GM12892 (cell line): Measurements from ENCODE around the gene RPGR.

ENCODE experiments used
- POLR2A ChIP-seq: IDR thresholded peaks from 2 replicates; pipeline ENCODE4 v1.6.1; 2011; ENCODE audit warnings: low read depth, low read length, control low read depth
- POLR2AphosphoS5 ChIP-seq: IDR thresholded peaks from 2 replicates; pipeline ENCODE4 v1.6.1; 2011; ENCODE audit warnings: low read depth, low read length, control low read depth
- TAF1 ChIP-seq: IDR thresholded peaks from 2 replicates; pipeline ENCODE4 v1.6.1; 2011; ENCODE audit warnings: low read depth, mild to moderate bottlenecking, control low read depth, low read length, borderline replicate concordance

DNA sequence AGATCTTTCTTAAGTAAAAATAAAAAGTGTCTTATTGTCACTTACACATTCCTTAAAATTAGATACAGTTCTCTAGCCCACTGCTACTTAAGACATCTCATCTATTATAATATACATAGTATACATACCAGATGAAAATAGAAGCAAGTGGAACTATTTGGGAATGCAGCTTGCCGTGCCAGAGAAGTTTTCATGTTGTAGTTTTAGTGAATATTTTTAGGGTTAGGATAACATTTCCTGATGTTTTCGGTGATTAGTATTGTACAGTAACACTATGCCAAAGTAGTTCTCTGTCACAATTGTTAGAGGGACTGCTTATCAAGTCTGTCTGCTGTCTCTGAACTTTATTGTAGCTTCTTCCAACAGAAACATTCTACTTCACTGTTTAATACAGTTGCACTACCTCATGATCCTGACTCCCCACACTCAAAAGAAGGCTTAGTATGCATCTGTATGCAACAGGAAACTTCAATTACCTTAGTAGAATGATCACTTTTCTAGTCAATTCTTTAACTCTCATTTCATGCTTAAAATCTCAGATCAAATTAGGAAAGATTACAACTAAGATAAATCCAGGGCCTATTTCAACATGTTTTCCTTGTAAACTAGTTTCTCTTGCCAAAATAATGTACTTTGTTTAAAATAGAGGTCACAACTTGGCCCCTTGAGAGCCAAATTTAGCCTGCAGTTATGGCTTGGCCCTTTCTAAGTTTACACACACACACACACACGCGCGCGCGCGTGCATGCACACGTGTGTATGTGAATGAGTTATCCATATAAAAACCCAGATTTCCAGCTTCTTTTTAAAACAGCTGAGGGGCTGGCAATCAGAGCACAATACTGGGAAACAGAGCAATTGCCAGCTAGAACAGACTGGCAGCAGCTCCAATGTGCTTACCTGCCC lies 64.3 kb downstream of the RPGR start:
- TF ChIP-seq POLR2A (no peak), POLR2AphosphoS5 (no peak), TAF1 (no peak)
